SJSA1 (cell line): ENCODE results near the gene CFAP91. TPM values are rescaled to one million over a fixed set of nuclear protein-coding genes. Genes with fewer than 3 reads are reported as not detected.
A peak's percentile ranks its signal among the peaks of the same experiment; 100 is the strongest.
"Not testable (repeated sequence)": the region's sequence is repeated elsewhere in the genome, so short reads cannot be mapped to it uniquely, and the experiment has no call there.

Experiments used
- DNase-seq, 2 experiments: peaks; one replicate each; pipeline ENCODE4 v3.0.0-alpha.2; 2015 to 2020; ENCODE audit warnings: low spot score in 2 of 2, low read depth in 1 of 2
- H3K27ac ChIP-seq: fragments of 250-450 bp; sonication (Bioruptor Pico); 2 replicates; pipeline ENCODE4 v1.5.1; 2020; ENCODE audit warnings: mild to moderate bottlenecking, moderate library complexity
- H3K27me3 ChIP-seq: fragments of 250-450 bp; sonication (Bioruptor Pico); replicated peaks from 2 replicates; pipeline ENCODE4 v1.5.1; 2020; ENCODE audit warnings: mild to moderate bottlenecking, moderate library complexity
- H3K36me3 ChIP-seq: fragments of 250-450 bp; sonication (Bioruptor Pico); 2 replicates; pipeline ENCODE4 v1.5.1; 2020; ENCODE audit warnings: mild to moderate bottlenecking
- H3K4me1 ChIP-seq: fragments of 250-450 bp; sonication (Bioruptor Pico); replicated peaks from 2 replicates; pipeline ENCODE4 v1.6.1; 2021; ENCODE audit warnings: mild to moderate bottlenecking
- H3K4me3 ChIP-seq: fragments of 250-450 bp; sonication (Bioruptor Pico); 2 replicates; pipeline ENCODE4 v1.5.1; 2020; ENCODE audit warnings: mild to moderate bottlenecking
- H3K9me3 ChIP-seq: fragments of 250-450 bp; sonication (Bioruptor Pico); replicated peaks from 2 replicates; pipeline ENCODE4 v1.5.1; 2020; ENCODE audit warnings: mild to moderate bottlenecking
- total RNA-seq: library from RNA; depleted of rRNA; stranded (reverse); fragments of >200 nt; shearing (Covaris generic); gene quantifications from 2 replicates; pipeline ENCODE4 v1.2.3, GENCODE V29; 2014

Gene CFAP91
- total RNA-seq, 1 experiment from 2014 or later, result 0.18 TPM

DNA sequence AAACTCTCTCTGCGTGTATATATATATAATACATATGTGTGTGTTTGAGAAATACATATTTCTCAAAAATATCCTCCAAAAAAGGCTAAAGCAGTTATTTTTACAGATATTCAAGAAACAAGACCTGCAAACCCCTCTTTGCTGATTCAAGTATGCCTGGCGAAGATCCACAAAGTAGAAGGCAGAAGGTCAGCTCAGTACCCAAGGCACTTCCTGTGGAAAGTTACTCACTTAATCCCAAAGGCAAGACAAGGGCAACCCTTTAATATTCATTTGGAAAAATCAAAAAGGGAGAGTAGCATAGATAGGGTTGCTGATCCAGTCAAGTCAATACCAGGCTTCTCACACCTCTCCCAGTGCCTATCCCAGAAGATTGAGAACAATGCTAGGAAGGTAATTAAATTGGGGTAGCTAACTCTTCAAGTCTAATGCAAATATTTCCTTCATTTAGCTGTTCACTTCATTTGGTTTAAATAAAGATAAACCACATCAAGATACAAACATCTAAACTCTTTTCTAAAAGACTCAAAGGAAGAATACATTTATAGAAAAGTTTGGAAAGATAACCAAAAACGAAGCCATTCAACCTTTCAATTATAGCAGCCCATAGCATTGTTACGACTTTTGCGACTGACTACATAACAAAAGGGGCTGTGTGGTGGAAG, 32.8 kb upstream of the CFAP91 start:
- Histone ChIP-seq H3K27ac (no peak overlapping the region), H3K9me3 (no peaks in the 10 kb centered on the region), H3K36me3 (peaks cover 26% of the 10 kb centered on the region), H3K4me3 (no peak overlapping the region), H3K27me3 (no peaks in the 10 kb centered on the region), H3K4me1 (peaks cover under 1% of the 10 kb centered on the region; the same call in 1 of the 2 replicates)
- no peak for DNase-seq

DNA sequence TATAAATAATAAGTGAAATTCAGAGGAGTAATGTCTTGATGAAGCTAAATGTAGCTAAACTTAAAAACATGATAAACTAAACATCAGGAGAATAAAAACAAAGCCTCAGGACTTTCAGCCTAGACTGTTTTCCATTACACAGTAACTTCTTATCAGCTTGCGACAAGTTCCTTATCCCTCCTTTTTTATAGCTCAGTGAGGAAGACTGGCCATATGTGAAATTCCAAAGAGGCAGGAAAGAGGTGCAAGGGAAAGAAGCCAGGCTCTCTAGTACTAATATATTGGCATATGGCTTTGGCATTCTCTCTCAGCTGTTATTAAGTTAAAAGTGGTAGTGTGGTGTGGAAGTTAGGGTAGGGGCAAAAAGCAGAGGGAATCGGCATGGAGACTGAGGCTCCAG, 30.0 kb upstream of the CFAP91 start:
- no peak overlapping the region for H3K4me3 ChIP-seq
- H3K27ac ChIP-seq, result no peak overlapping the region
- H3K4me1 ChIP-seq, result peaks cover 8% of the 10 kb centered on the region
- peaks cover 26% of the 10 kb centered on the region for H3K36me3 ChIP-seq
- no peak for DNase-seq
- H3K9me3 ChIP-seq, result no peaks in the 10 kb centered on the region
- H3K27me3 ChIP-seq, result no peaks in the 10 kb centered on the region

DNA sequence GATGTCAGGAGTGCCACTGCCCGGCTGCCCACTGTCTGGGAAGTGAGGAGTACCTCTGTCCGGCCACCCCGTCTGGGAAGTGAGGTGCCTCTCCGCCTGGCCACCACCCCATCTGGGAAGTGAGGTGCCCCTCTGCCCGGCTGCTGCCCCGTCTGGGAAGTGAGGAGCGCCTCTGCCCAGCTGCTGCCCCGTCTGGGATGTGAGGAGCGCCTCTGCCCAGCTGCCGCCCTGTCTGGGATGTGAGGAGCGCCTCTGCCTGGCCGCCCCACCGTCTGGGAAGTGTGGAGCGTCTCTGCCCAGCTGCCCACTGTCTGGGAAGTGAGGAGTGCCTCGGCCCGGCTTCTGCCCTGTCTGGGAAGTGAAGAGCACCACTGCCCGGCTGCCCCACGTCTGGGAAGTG, 28.9 kb upstream of the CFAP91 start:
- peaks cover 26% of the 10 kb centered on the region for H3K36me3 ChIP-seq
- peaks cover 8% of the 10 kb centered on the region for H3K4me1 ChIP-seq
- no peak for DNase-seq
- H3K9me3 ChIP-seq, result no peaks in the 10 kb centered on the region
- no peak overlapping the region for H3K27ac ChIP-seq
- H3K4me3 ChIP-seq, result no peak overlapping the region
- H3K27me3 ChIP-seq, result no peaks in the 10 kb centered on the region

DNA sequence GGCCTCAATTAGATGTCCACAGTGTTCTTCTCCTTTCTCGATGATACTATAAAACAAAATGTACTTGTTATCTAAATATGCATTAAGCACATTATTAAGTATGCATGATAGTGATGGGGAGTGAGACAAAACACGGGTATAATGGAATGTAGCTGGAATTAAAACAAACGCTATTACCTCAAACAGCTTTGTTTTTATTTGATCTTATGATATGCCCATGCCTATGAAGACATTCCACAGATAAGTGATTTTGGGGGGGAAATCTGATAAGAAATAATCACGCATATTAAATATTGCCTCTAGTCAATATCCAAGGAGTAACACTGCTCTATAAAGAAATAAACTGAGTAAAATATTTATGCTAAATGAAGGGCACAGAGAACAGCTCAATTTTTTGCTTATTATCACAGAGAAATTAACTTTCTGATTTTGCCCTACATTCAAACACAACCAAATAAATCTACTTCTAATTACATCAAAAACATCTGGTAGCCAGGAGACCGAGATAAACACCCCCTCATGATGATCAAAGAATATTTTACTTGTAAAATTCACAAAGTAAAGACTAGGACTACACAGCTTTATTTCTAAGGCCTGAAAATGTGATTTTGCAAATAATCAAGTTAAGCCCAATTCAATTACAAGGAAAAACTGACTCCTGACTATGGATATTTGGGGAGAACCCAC, 27.5 kb upstream of the CFAP91 start:
- peaks cover 23% of the 10 kb centered on the region for H3K36me3 ChIP-seq
- no peak for DNase-seq
- H3K4me1 ChIP-seq, result peaks cover 8% of the 10 kb centered on the region
- no peaks in the 10 kb centered on the region for H3K9me3 ChIP-seq
- H3K27ac ChIP-seq, result no peak overlapping the region
- H3K27me3 ChIP-seq, result no peaks in the 10 kb centered on the region
- no peak overlapping the region for H3K4me3 ChIP-seq

DNA sequence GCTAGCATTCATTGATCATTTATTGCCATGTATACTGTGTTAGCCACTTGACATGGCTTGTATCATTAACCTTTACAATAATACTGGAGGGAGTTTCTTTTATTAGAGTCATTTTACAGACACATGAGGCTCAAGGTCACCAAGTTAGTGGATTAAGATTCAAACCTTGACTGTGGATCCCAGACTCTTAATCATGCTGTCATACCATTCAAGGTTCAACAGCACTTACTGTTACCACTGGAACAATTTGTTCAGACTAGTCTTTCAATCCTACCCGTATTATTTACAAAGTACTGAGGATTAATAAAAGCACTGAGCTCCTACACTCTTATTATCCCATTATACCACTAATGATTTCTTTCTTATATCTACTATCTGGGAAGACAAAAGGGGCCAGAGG, 26.8 kb upstream of the CFAP91 start:
- H3K27me3 ChIP-seq, result no peaks in the 10 kb centered on the region
- peaks cover 8% of the 10 kb centered on the region for H3K4me1 ChIP-seq
- H3K27ac ChIP-seq, result no peak overlapping the region; the same call in 1 of the 2 replicates
- H3K36me3 ChIP-seq, result peaks cover 16% of the 10 kb centered on the region
- H3K9me3 ChIP-seq, result no peaks in the 10 kb centered on the region
- no peak for DNase-seq
- peak overlapping the region; percentile 57 for H3K4me3 ChIP-seq

DNA sequence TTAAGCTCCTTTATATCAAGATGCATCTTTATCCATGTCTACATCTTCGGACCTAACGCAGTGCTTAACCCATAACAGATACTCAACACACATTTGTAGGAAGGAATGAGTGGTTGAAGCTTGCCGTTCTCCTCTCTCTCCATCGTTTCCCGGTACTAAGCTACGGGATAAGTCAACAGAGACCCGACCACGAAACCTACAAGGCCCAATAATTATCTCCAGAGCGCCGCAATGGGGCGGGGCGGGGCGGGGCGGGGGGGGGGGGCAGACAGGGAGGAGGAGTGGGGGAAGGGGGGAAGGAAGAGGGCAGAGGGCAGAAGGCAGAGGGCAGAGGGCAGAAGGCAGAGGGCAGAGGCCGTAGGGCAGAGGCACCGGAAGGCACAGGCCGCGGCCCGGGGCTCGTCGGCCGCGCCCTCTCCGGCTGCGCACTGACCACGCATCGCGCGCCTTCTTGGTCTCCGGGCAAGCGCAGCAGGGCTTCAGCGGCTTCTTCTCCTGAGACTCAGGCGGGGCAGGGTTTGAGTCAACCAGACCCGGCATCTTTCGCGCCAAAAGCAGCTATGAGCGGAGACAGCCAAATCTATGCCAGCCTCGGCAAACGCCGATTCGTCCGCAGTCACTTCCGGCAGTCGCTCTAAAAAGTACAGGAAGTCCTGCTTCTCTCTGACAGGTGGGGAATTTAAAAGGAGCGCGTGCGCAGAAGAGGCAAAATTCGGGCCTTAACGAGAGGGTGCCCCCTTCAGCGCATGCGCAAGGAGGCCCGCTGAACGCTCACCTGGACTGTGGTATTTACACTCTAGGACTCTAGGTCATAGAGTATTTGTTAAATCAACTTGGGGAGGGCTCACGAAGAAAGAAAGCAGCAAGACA, 25.8 kb upstream of the CFAP91 start, which contains the start of gene COX17:
TSS of gene COX17 (minus strand) at position 636 of the 870 bp plus-strand sequence. CDS start at position 540, 96 bp downstream.
- Histone ChIP-seq H3K4me3 (peak within 1 kb of the TSS; percentile 57), H3K9me3 (no peaks in the 10 kb centered on the region), H3K27ac (peak within 1 kb of the TSS; percentile 70), H3K36me3 (peaks cover 12% of the 10 kb centered on the region; the same call in 1 of the 2 replicates), H3K4me1 (peaks cover 8% of the 10 kb centered on the region), H3K27me3 (no peaks in the 10 kb centered on the region)
- DNase-seq, result peak; percentile 81 to 90

DNA sequence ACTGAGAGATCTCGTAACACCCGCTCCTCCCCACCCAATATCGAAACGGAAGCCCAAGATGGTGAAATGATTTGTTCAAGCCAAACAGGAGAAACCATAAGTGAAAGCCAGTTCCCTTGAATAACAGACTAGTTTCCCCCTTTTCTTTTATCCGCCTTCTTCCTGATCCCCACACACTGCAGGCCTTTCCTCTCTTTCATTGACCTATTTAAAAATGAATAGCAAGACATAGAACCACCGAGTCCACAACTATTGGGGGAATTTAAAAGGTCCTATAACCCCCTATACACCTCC, 25.2 kb upstream of the CFAP91 start:
- Histone ChIP-seq H3K36me3 (peaks cover 12% of the 10 kb centered on the region; the same call in 1 of the 2 replicates), H3K9me3 (no peaks in the 10 kb centered on the region), H3K4me3 (peak overlapping the region; percentile 57), H3K27me3 (no peaks in the 10 kb centered on the region), H3K27ac (no peak overlapping the region), H3K4me1 (peaks cover 8% of the 10 kb centered on the region)
- no peak for DNase-seq

DNA sequence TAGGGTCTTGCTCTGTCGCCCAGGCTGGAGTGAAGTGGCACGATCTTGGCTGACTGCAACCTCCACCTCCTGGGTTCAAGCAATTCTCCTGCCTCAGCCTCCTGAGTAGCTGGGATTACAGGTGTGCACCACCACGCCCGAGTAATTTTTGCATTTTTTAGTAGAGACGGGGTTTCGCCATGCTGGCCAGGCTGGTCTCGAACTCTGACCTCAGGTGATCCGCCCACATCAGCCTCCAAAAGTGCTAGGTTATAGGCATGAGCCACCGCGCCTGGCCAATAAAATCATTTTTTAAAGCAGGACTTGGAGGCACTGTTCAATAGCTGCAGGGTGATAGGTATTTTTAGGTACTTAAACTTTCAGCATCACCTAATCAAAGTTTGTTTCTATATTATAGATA, 24.6 kb upstream of the CFAP91 start:
- H3K4me1 ChIP-seq, H3K27ac ChIP-seq, H3K9me3 ChIP-seq, H3K27me3 ChIP-seq, H3K4me3 ChIP-seq, H3K36me3 ChIP-seq, DNase-seq: not testable (repeated sequence)

DNA sequence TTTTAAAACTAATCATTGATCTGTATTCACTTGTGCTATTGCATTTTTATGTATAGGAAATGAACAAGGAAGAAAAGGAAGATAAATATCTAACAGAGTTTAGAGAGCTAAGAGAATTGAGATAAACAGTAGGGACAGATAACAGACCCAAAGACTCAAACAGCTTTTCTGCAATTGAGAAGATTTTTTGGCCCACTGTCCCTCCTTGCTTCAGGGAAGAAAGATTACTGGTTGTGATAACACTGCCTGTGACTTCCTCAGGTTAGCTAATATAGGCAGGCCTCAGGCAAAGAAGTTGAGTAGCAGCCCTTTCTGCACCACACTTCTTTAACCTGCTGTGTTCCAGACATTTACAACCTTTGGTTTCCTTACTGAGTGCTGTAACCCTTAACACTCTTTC, 22.9 kb upstream of the CFAP91 start:
- H3K27me3 ChIP-seq, result no peaks in the 10 kb centered on the region
- peaks cover 8% of the 10 kb centered on the region for H3K4me1 ChIP-seq
- H3K36me3 ChIP-seq, result no peaks in the 10 kb centered on the region; the same call in 1 of the 2 replicates
- H3K9me3 ChIP-seq, result no peaks in the 10 kb centered on the region
- no peak overlapping the region for H3K27ac ChIP-seq
- no peak for DNase-seq
- H3K4me3 ChIP-seq, result no peak overlapping the region

DNA sequence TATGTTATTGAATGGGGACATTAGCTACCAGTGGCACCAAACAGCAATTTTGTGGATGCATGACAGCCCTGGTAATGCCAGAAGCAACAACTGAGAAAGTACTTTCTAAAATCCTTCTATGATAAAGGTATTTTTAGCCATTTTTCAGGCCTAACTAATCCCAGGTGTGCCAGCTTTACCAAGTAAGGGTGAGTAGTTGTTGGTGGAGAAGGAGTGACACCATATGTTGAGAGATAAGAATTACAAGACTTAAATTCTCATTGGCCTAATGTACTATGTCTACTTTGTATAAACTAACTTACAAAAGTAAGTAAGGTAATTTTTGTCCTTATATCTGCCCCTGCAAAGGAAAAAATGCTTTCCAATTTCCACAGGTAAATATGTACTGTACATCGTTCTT, 21.5 kb upstream of the CFAP91 start:
- Histone ChIP-seq H3K36me3 (no peaks in the 10 kb centered on the region), H3K4me3 (no peak overlapping the region), H3K27me3 (no peaks in the 10 kb centered on the region), H3K4me1 (peaks cover 4% of the 10 kb centered on the region), H3K9me3 (no peaks in the 10 kb centered on the region), H3K27ac (no peak overlapping the region)
- DNase-seq, result no peak

DNA sequence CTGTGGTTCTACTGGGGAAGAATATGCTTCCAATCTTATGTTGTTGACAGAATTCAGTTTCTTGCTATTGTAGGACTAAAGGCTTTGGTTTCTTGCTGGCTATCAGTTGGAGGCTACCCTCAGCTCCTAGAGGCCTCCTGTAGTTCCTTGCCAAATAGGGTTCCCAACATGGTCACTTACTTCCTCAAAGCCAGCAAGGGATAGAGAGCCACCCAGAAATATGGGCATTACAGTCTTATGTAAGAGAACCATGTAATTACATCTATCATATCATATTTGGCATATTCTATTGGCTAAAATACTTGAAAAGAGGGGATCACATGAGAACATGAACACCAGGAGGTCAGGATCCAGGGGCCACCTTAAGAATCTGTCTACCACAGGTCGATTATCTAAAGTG, 19.4 kb upstream of the CFAP91 start:
- Histone ChIP-seq H3K27me3 (no peaks in the 10 kb centered on the region), H3K4me3 (no peak overlapping the region), H3K9me3 (no peaks in the 10 kb centered on the region), H3K36me3 (no peaks in the 10 kb centered on the region), H3K27ac (no peak overlapping the region), H3K4me1 (no peaks in the 10 kb centered on the region)
- no peak for DNase-seq

DNA sequence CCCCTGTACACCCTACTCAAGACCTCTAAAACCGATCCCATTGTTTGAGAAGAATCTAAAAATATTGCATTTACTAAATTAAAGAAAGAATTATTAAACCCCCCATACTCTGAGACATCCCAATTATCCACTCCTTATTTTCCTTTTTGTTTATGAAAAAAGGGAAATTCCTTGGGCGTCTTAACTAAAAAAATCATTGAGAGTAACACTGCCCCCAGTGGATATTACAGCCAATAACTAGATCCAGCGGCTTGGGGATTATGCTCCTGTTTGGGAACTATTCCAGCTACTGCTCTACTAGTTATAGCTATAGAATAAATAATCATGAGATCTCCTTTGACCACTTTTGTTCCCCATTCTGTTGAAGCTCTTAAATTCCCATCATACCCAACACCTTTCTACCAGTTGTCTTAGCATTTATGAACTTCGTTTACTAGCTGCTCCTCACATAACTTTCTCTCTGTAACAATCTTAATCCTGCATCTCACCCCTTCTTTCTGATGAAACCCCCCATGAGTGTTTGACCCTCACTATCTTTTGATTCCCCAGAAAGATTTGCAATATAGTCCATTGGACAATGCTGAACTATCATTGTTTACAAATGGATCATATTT, 12.7 kb upstream of the CFAP91 start:
- DNase-seq, result no peak
- H3K36me3 ChIP-seq, result no peaks in the 10 kb centered on the region
- no peaks in the 10 kb centered on the region for H3K9me3 ChIP-seq
- H3K4me1 ChIP-seq, result no peaks in the 10 kb centered on the region
- no peak overlapping the region for H3K27ac ChIP-seq
- H3K27me3 ChIP-seq, result no peaks in the 10 kb centered on the region
- H3K4me3 ChIP-seq, result no peak overlapping the region

DNA sequence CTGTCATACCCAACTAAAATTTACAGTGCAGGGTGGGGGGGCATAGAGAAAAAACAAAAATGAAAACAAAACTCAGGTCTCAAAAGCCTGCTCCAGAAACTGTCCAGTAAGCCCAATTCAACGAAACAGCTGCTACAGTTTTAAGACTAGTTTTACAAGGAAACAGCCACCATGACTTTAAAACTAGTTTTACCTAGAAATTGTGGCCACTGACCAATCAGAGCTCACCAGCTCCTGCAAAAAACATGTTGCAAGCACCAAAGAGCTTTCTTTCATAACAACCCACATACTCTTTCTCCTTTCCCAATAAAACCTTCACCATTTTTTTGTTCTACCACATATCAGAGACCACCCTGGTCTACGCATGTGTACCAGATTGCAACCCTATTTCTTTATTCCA, 7.3 kb upstream of the CFAP91 start:
- Histone ChIP-seq H3K9me3 (no peaks in the 10 kb centered on the region; the same call in 1 of the 2 replicates), H3K4me3 (no peak overlapping the region), H3K27ac (no peak overlapping the region), H3K27me3 (no peaks in the 10 kb centered on the region), H3K4me1 (peaks cover 3% of the 10 kb centered on the region), H3K36me3 (no peaks in the 10 kb centered on the region)
- DNase-seq, result no peak
